Urothelium cell line (cell line): ENCODE results near the gene SMAD3.
A peak's percentile ranks its signal among the peaks of the same experiment; 100 is the strongest.

ENCODE experiments used
- DNase-seq: peaks from one replicate; pipeline ENCODE4 v3.0.0; 2011; ENCODE audit warnings: low spot score, mixed read lengths
- FAIRE-seq: peaks from 2 replicates; lab custom pipeline; 2011; peaks lifted over from hg19 to GRCh38; lab: Jason Lieb, UNC

SMAD3 gene

DNA sequence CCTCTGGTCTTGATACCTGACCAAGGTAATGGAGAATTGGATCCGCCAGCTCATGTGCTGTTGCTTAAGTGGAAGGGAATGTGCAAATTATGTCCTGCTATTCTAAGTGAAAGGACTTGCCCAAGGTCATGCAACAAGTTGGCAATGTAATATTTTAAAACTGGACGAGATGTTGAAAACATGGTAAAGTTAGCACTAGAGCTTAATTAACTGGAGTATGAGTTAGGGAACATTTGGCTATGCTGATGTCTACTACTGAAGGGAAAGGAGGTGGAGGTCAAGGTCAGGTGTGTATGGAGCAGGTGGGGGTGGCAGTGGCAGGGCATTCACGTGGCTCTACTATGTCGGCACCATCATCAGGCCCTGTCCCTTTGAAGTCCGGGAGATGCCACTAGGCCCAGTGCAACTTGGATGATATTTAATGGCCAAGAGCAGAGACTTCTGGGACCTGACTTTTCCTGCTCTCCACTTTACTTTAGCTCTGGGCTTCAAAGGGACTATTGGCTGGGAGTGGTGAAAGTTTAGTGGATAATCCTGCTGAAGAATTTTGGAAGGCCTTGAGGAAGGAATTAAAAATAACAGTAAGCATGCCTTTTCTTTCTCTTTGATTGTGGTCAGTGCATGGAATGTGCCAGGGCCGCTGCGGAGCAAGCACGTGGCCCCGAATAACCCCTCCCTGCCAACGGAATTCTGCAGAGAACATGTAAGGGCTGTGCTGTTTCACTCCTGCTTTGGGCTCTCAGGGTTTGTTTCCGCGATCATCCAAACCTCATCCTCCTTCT is 14.9 kb downstream of the SMAD3 start:
- peak; percentile 54 for DNase-seq
- FAIRE-seq, result no peak

DNA sequence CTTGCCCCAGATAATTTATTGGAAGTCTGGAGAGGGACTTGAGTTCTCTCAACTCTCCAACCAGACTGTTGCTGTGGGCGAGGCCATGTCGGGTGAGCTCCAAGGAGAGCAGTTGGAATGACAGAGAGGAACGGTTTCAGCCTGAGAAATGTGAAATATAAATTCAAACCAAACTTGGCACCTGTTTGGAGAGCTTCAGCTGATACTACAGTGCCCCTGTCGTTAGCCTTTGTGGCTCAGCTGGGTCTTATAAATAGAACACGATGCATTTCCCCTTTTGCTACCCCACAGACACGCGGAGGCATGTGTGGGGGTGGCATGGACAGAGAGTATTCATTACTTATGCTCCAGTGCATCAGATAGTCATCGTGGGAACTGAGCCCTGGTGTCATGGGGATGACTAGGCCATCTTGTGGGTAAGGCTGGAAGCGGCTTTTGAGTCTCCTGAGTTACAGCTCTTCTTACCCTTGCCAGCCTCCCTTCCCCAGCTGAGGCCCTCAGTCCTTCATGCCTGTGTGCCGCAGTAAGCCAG is 15.6 kb downstream of the SMAD3 start:
- FAIRE-seq (no peak), DNase-seq (no peak)

DNA sequence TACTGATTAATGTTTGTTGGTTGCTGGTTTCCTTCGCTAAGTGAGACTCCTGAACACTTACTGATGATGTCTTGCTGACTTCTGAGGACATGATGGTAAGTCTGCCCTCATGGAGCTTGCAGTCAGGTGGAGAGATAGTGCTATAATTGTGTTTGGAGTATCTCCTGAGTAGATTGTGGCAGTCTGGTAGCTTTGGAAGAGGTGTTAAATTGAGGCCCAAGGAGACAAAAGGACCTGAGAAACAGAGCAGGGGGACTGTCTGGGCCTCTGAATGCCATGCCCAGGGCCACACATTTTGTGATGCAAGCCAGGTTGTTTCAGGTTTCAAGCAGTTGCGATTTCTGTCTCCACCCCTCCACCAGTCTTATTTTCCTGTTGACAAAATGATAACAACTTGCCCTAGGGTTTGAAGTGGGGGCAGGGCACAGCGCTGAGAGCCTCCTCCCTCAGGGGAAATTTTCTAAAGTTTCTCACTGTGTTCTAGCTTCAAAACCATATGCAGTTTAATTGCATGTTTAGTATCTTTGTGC is 16.7 kb downstream of the SMAD3 start:
- FAIRE-seq, result no peak

GRCh38 chr15:67083135-67083762 is 17.8 kb downstream of the SMAD3 start:
- DNase-seq (no peak), FAIRE-seq (no peak)

More for the DNA sequence above, 16.7 kb downstream of the SMAD3 start:
- no peak for DNase-seq

DNA sequence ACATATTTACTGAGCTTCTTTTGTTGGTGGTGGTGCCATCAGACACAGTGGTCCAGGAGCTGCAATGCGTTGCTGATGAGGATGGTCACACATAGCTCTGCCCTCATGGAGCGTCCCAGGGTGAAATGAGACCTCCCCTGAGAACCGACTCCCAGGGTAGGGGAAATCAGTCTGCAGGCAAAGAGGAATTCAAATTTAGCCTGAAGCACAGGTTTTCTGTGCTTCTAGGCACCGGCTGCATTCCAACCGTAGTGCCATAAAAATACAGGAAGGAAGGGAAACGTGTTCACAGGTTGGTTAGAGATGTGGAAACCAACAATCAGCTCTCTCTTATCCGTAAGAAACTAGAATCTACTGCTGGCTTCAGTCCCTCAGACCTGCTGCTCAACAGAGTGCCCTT is 19.2 kb downstream of the SMAD3 start:
- no peak for FAIRE-seq
- DNase-seq, result no peak

GRCh38 chr15:67085237-67085817 is 19.9 kb downstream of the SMAD3 start:
- no peak for FAIRE-seq
- no peak for DNase-seq

- no peak for DNase-seq
- no peak for FAIRE-seq
Measured at GRCh38 chr15:67085818-67086636, 20.6 kb downstream of the SMAD3 start.

DNA sequence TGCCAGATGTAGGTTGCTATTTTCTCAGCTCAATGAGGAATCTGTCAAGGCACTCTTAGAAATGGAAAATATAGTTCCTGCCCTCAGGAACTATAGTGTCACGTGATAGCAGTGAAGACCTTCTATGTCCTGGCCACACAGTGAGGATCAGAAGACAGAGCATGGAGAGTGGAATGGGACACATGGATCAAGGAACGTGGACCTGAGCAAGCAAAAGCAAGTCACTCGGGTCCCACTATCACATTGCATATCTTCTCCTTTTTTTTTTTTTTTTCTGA is 21.2 kb downstream of the SMAD3 start:
- FAIRE-seq, result no peak

GRCh38 chr15:67087507-67088172 is 22.2 kb downstream of the SMAD3 start:
- FAIRE-seq (no peak), DNase-seq (no peak)

More for the DNA sequence above, 21.2 kb downstream of the SMAD3 start:
- DNase-seq, result no peak

DNA sequence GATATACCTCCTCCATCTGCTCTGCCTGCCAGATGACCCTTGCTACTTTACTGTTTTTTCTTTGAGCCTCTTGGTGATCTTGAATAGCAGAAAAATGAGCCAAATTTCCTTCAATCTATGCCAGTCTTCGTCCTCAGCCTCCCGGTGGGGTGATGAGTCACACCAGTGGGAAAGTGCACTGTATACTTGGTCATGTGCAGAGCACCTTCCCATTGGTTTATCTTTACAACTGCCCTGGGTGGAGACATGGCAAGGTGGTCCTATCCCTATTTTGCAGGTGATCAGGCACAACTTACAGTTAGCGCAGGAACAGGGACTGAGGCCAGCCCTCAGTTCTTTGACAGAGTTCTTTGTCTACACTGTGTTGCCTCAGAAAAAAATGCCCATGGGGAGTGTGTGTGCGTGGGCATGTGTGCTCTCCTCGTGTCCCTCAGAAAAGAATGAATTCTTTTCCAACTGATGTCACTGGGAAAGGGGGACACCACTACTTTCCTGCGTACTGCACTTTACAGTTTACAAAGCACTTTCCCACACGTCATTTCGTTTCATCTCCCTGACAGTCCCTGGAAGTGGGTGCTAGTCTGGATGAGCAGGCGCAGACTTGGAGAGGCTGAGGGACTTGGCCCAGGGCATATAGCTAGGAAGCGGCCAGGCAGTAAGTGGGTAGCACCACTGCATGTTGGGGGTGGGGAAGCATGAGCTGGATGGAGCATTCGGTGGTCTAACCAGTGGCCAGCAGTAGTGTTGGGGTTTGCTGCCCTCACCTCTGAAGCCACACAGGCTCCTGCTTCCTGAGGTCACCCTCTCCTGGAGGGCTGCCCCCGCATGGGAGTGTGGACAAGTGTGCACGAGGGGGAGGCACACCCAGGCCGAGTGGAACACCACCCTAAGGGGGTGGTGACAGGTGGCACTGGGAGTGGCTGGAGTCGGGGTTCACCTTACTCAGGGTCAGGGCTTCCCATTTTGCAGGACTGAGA is 24.1 kb downstream of the SMAD3 start:
- no peak for FAIRE-seq
- DNase-seq, result peak; percentile 71

DNA sequence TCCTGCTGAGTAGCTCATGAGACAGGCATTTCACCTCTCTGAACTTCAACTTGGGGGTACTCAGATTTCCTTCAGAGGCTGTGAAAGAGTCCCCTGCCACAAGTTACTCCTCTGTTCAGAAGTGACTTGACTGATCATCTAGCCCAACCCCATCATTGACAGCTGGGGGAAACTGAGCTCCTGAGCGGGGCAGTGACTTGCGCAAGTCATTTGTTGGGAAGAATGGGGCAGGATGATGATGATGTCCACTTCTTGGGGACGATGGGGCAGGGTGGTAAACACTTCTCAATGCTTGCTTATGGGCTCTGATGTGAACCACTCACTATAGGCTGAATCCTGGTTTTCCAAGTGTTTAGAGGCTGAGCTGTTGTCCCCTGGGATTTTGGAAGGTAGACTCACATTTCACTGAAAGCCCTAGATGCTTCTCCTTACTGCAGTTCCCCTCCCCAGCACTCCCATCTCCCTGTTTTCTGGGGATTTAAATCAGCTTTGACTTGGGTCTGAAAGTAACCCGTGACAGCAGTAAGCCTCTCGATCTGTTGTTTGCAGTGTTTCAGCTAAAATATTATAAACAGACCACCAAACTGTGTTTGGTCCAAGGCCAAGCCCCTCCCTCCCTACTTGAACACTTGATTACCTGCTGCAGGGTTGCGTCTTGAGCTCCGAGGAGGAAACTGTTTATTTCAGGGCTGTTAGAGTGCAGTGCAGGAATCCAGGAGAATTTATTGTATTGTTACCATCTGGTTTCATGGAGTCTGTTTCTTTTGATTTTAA is 25.1 kb downstream of the SMAD3 start:
- no peak for FAIRE-seq
- DNase-seq, result no peak

- FAIRE-seq, result no peak
- peak; percentile 85 for DNase-seq
Measured at GRCh38 chr15:67091071-67091979, 25.9 kb downstream of the SMAD3 start.

DNA sequence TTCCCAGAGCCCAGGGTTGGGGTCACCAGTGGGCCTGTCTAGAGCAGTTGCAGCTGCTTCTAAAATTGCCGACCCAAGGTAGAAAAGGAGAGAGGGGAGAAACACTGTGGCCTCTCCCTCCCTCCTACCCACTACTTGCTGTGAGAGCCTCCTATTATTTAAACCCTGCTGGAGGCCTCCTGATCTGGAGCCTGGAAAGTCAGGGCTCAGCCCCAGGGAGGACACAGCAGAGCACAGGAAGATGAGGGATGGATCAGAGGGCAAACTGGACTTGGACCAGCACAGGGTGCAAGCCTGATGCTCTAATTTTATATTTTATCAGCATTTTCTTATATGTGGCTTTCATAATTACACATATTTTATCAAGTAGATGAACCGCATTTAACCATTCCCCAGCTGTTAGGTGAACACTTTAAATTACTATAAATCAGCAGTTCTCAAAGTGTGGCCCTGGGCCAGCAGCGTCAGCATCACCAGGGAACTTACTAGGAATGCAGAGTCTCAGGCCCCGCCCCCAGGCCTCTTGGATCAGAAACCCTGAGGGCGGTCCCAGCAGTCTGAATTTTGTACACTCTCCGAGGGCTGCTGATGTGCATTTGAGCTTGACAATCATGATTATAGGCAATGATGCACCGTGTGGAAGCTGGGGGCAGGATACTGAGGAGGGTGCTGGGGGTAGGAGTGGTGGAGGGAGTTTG is 26.7 kb downstream of the SMAD3 start:
- DNase-seq (no peak), FAIRE-seq (no peak)

GRCh38 chr15:67092752-67093503 is 27.5 kb downstream of the SMAD3 start:
- no peak for DNase-seq
- no peak for FAIRE-seq

DNA sequence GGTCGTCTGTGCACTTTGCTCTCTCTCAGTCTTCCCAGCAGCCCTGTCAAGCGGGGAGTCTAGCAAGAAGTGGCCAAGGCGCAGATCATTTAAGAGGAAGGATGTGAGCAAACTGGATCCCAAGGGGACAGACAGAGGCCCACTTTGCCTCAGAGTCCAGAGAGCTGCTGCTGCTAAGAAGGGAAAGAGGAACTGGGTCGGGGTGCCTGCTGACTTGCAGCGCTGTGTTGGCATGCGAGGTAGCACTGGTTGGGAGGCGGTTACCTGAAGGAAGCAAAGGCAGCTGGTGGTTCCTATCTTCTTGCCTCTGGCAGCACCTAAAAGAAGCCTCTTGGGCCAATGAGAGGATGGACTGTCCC is 28.1 kb downstream of the SMAD3 start:
- no peak for FAIRE-seq
- no peak for DNase-seq
